Spleen (tissue), 11 donors: ENCODE results near the gene SMPX. TPM values are rescaled to one million over a fixed set of nuclear protein-coding genes. Genes with fewer than 3 reads are reported as not detected.

Experiments
- DNase-seq: peaks from one replicate; pipeline ENCODE4 v3.0.0-alpha.2; 2020
- H3K27ac ChIP-seq, 8 donors: fragments of 200-600 bp; sonication (generic) in 7 of 8; 1 replicate in 4 of 8; 2 replicates in 4 of 8; pipeline versions ENCODE4 v1.5.0 to v1.8.0; 2016 to 2021; ENCODE audit warnings: inconsistent platforms in 4 of 8, mild to moderate bottlenecking in 4 of 8, moderate library complexity in 1 of 8
- H3K27me3 ChIP-seq, 7 donors: fragments of 200-600 bp; sonication (generic) in 6 of 7; replicated peaks in 1 of 7; 1 replicate in 4 of 7; 2 replicates in 3 of 7; pipeline versions ENCODE4 v1.5.0 to v1.8.0; 2016 to 2021; ENCODE audit warnings: inconsistent platforms in 3 of 7, mild to moderate bottlenecking in 1 of 7
- H3K36me3 ChIP-seq, 6 donors: fragments of 200-600 bp; sonication (generic) in 5 of 6; 1 replicate in 4 of 6; 2 replicates in 2 of 6; pipeline versions ENCODE4 v1.5.0 to v1.8.0; 2016 to 2021; ENCODE audit warnings: inconsistent platforms in 2 of 6
- H3K4me1 ChIP-seq, 6 donors: fragments of 200-600 bp; sonication (generic) in 5 of 6; 1 replicate in 3 of 6; 2 replicates in 3 of 6; pipeline versions ENCODE4 v1.5.0 to v1.8.0; 2016 to 2021; ENCODE audit warnings: inconsistent platforms in 3 of 6
- H3K4me3 ChIP-seq, 8 donors: fragments of 200-600 bp; sonication (generic) in 7 of 8; 1 replicate in 4 of 8; 2 replicates in 4 of 8; pipeline versions ENCODE4 v1.5.0 to v1.8.0; 2016 to 2021; ENCODE audit warnings: inconsistent platforms in 4 of 8, mild to moderate bottlenecking in 4 of 8, moderate library complexity in 2 of 8
- H3K9me3 ChIP-seq, 8 donors: fragments of 200-600 bp; sonication (generic) in 7 of 8; 1 replicate in 4 of 8; 2 replicates in 4 of 8; pipeline versions ENCODE4 v1.5.0 to v1.8.0; 2016 to 2021; ENCODE audit warnings: inconsistent platforms in 4 of 8
- CTCF ChIP-seq, 11 experiments: fragments of 200-600 bp in 7 of 11; fragments of 450-650 bp in 4 of 11; sonication (generic) in 4 of 11; IDR thresholded peaks in 8 of 11; conservative IDR thresholded peaks in 3 of 11; 1 replicate in 7 of 11; 2 replicates in 4 of 11; pipeline versions ENCODE4 v1.4.0 to v1.8.0; 2016 to 2021; ENCODE audit warnings: antibody characterized with exemption in 11 of 11, inconsistent platforms in 4 of 11, mild to moderate bottlenecking in 1 of 11
- POLR2A ChIP-seq, 3 donors: fragments of 450-650 bp; IDR thresholded peaks; one replicate each; pipeline ENCODE4 v1.5.1; 2017; ENCODE audit warnings: antibody characterized with exemption in 3 of 3, mild to moderate bottlenecking in 1 of 3
- POLR2AphosphoS5 ChIP-seq, 3 donors: sonication (generic); formaldehyde crosslinking; IDR thresholded peaks; one replicate each; pipeline ENCODE4 v1.5.1; 2017; ENCODE audit warnings: antibody characterized with exemption in 3 of 3
- WGBS, 5 donors: extraction: QIAGEN DNeasy Blood & Tissue Kit in 3 of 5; methylation state at CpG; one replicate each; pipeline versions ENCODE4 v1.1.5 to v1.1.7; 2013 to 2018; 5-methylcytosine and 5-hydroxymethylcytosine counted together
- intact Hi-C: fragments of 100-400 bp; cut with DNase I; formaldehyde crosslinking; loops from one replicate; pipeline ENCODE4 v1.15.0; 2023; ENCODE audit warnings: low total_unique reads
- polyA plus RNA-seq, 3 donors: library from polyadenylated mRNA; stranded (reverse); fragments of 200-250 nt; gene quantifications; one replicate each; pipeline ENCODE4 v1.2.1, GENCODE V29; 2013
- total RNA-seq, 7 donors: library from RNA; depleted of rRNA in 3 of 7; stranded (reverse); fragments of >200 nt in 3 of 7; fragmentation: NEBNext Ultra II Directional in 4 of 7; extraction: Animal tissue kit (Norgen Biotek cat#: 25700) in 4 of 7; gene quantifications; one replicate each; pipeline versions ENCODE4 v1.1.0 to v1.2.1, GENCODE V29; 2016 to 2021
- donor health status: healthy with polysubstance abuse.
- donor health status: DM: no; HTN: no; CAD: no; lungs with moderate emphysema.
- donor health status: DM: no; HTN: no; CAD: no.
- donor health status: Bipolar disorder and iron deficiency.
- donor health status: healthy.
- donor health status: DM: no; HTN: no; CAD: no.
- donor health status: DM: yes; HTN: yes; CAD: no.

The SMPX gene
- total and polyA plus RNA-seq, 10 donors = 0.15 TPM; not detected in 9

GRCh38 chrX:21657318-21658151 lies 100.4 kb downstream of the SMPX start:
- Histone ChIP-seq H3K4me1 (peaks cover 0 to 8% (median 0%) of the 10 kb centered on the region in 6 donors), H3K27ac (no peak overlapping the region), H3K36me3 (no peaks in the 10 kb centered on the region), H3K4me3 (peak overlapping the region in 7 of 8 donors; percentile 9 to 52 (median 23)), H3K27me3 (peaks cover 0 to 40% (median 25%) of the 10 kb centered on the region in 7 donors), H3K9me3 (peaks cover 0 to 7% (median 0%) of the 10 kb centered on the region in 8 donors)
- DNase-seq = peak; percentile 71
- TF ChIP-seq CTCF (IDR thresholded peaks at IDR 0.05 in 8 of 11, conservative IDR thresholded peaks at IDR 0.05 in 3 of 11) (no peak), POLR2AphosphoS5 (IDR thresholded peaks at IDR 0.05) (no peak), POLR2A (IDR thresholded peaks at IDR 0.05) (no peak)
- intact Hi-C loops = no loop called here
- WGBS, 5 donors = 37 to 63% (median 50%) methylated on average over 35 to 57 of the region's 57 CpGs; no CpG with 5 or more reads in 1 of the 5 donors

GRCh38 chrX:21656587-21657317 lies 101.2 kb downstream of the SMPX start:
- H3K4me1 ChIP-seq = peaks cover 0 to 8% (median 0%) of the 10 kb centered on the region in 6 donors
- peak overlapping the region in 5 of 8 donors; percentile 8 to 51 (median 19) for H3K4me3 ChIP-seq
- H3K27me3 ChIP-seq = peaks cover 0 to 34% (median 25%) of the 10 kb centered on the region in 7 donors
- WGBS, 5 donors = 12 to 66% (median 48%) methylated on average over 14 to 61 of the region's 61 CpGs
- intact Hi-C loops = no loop called here
- H3K36me3 ChIP-seq = no peaks in the 10 kb centered on the region
- H3K9me3 ChIP-seq = peaks cover 0 to 7% (median 0%) of the 10 kb centered on the region in 8 donors
- peak overlapping the region in 4 of 8 donors; percentile 51 to 70 (median 56) for H3K27ac ChIP-seq
- DNase-seq = peak; percentile 72
- TF ChIP-seq CTCF (IDR thresholded peaks at IDR 0.05 in 8 of 11, conservative IDR thresholded peaks at IDR 0.05 in 3 of 11) (no peak), POLR2AphosphoS5 (IDR thresholded peaks at IDR 0.05) (no peak), POLR2A (IDR thresholded peaks at IDR 0.05) (no peak)

Other genes with a start within 250 kb of the SMPX start
- under 1 TPM in 5 of 7 donors, not detected in 2; 0.14 to 0.63 (median 0.54) TPM for gene KLHL34, start 99.8 kb downstream of the SMPX start, total RNA-seq
- gene KLHL34, start 99.8 kb downstream of the SMPX start, polyA plus RNA-seq = under 1 TPM; 0.18 to 0.48 (median 0.26) TPM
- gene MBTPS2, start 81.5 kb upstream of the SMPX start, total RNA-seq = 10 to 100 TPM in 5 of 7 donors, 1 to 10 TPM in 2; 8.1 to 13.3 (median 11.9) TPM
- 1 to 10 TPM; 1.0 to 1.6 (median 1.5) TPM for gene MBTPS2, start 81.5 kb upstream of the SMPX start, polyA plus RNA-seq
- 1 to 10 TPM; 1.7 to 5.7 (median 2.5) TPM for gene YY2, start 97.9 kb upstream of the SMPX start, total RNA-seq
- under 1 TPM; 0.28 to 0.48 (median 0.33) TPM for gene YY2, start 97.9 kb upstream of the SMPX start, polyA plus RNA-seq
- gene SMS, start 182.6 kb upstream of the SMPX start, total RNA-seq = 10 to 100 TPM; 36.4 to 49.1 (median 43.0) TPM
- gene SMS, start 182.6 kb upstream of the SMPX start, polyA plus RNA-seq = 10 to 100 TPM; 30.6 to 56.7 (median 41.6) TPM